Tibial nerve (tissue), 4 donors: ENCODE results near the gene CCR8.

Source experiments
- EP300 ChIP-seq, 2 donors: sonication (generic); formaldehyde crosslinking; IDR thresholded peaks; one replicate each; pipeline ENCODE4 v1.6.1; 2017; ENCODE audit warnings: antibody characterized with exemption in 2 of 2, mild to moderate bottlenecking in 1 of 2
- POLR2A ChIP-seq, 2 donors: fragments of 450-650 bp; IDR thresholded peaks; one replicate each; pipeline ENCODE4 v1.6.1; 2017; ENCODE audit warnings: antibody characterized with exemption in 2 of 2, mild to moderate bottlenecking in 2 of 2, moderate library complexity in 2 of 2
- TF ChIP-seq, protein P1 (sequence below), 5 experiments: fragments of 200-600 bp in 3 of 5; fragments of 450-650 bp in 2 of 5; sonication (generic) in 3 of 5; IDR thresholded peaks; one replicate each; pipeline ENCODE4 v1.5.1; 2016 to 2019; ENCODE audit warnings: antibody characterized with exemption in 5 of 5, mild to moderate bottlenecking in 3 of 5, moderate library complexity in 2 of 5

DNA sequence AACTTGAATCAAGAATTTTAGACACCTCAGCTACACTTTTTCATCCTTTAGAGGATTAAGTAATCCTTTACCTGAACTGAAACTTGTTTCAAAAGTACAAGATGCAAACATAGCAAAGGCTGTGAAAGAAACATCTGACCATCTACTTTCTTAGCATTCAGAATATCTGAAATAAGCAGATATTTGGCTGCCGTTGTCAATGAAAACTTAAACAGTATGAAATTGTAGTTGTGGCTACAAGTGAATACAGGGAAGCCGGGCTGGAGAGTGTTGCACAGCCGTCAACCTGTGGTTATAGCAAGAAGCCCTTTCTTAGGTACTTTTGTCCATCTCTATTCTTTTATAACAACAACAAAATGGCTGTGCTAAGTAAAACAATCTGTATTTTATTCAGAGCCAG lies 42.7 kb upstream of the CCR8 start:
- TF ChIP-seq EP300 (IDR thresholded peaks at IDR 0.05): no peak
- TF ChIP-seq, protein P1, sequence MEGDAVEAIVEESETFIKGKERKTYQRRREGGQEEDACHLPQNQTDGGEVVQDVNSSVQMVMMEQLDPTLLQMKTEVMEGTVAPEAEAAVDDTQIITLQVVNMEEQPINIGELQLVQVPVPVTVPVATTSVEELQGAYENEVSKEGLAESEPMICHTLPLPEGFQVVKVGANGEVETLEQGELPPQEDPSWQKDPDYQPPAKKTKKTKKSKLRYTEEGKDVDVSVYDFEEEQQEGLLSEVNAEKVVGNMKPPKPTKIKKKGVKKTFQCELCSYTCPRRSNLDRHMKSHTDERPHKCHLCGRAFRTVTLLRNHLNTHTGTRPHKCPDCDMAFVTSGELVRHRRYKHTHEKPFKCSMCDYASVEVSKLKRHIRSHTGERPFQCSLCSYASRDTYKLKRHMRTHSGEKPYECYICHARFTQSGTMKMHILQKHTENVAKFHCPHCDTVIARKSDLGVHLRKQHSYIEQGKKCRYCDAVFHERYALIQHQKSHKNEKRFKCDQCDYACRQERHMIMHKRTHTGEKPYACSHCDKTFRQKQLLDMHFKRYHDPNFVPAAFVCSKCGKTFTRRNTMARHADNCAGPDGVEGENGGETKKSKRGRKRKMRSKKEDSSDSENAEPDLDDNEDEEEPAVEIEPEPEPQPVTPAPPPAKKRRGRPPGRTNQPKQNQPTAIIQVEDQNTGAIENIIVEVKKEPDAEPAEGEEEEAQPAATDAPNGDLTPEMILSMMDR (IDR thresholded peaks at IDR 0.05): no peak
- no peak for TF ChIP-seq POLR2A (IDR thresholded peaks at IDR 0.05)
